ENCODE data around the gene SRD5A1. TPM values are rescaled to one million over a fixed set of nuclear protein-coding genes. Genes with fewer than 3 reads are reported as not detected.
A peak's percentile ranks its signal among the peaks of the same experiment; 100 is the strongest.

The SRD5A1 gene
- 5.3 and 5.9 TPM in 2 replicates for total RNA-seq

DNA sequence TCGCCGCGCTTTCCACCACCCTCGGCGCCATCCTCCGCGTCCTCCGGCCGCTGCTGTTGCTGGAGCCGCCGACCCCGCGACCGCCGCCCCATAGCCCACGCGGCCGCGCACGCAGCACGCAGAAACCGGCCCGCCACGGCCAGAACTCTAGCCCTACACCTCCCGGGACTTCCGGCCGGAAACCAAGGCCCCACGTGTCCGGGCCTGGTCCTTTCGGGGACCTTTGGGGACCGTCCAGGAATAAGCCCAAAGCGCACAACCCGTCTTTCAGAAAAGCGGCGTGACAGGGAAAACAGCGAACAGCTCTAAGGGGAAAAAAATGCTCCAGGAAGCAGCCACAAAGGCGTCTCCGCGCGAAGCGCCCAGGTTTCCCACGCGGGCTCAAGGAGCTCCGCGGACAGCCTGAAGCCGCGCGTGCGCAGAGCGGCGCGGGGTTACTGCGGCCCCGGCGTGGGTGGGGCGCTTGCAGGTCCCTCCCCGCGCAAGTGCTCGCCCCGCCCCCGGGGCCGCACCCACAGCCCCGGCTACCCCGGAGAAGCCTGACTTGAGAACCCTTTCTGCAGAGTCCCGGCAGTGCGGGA is at the start of gene SRD5A1, which contains the start of gene NSUN2:
SRD5A1 (plus strand) TSS at position 553 of the 581 bp plus-strand sequence. CDS start 137 bp downstream, outside the sequence.
NSUN2 (minus strand) TSS at position 157 of the 581 bp plus-strand sequence; CDS start at position 92, 65 bp downstream.
- DNase-seq (ENCODE audit: low read depth in 2 of 2) = peak; percentile 80 to 91

- no peak for DNase-seq (ENCODE audit: low read depth in 2 of 2)
Measured at GRCh38 chr5:6584101-6584645, 49.1 kb upstream of the SRD5A1 start.

GRCh38 chr5:6584727-6585126 is 48.5 kb upstream of the SRD5A1 start:
- DNase-seq (ENCODE audit: low read depth in 2 of 2) = no peak

GRCh38 chr5:6585168-6585567 is 48.1 kb upstream of the SRD5A1 start:
- DNase-seq (ENCODE audit: low read depth in 2 of 2) = peak in 1 of 2 donors; percentile 38

- DNase-seq (ENCODE audit: low read depth in 2 of 2) = no peak
Measured at GRCh38 chr5:6585939-6586646, 47.1 kb upstream of the SRD5A1 start.

DNA sequence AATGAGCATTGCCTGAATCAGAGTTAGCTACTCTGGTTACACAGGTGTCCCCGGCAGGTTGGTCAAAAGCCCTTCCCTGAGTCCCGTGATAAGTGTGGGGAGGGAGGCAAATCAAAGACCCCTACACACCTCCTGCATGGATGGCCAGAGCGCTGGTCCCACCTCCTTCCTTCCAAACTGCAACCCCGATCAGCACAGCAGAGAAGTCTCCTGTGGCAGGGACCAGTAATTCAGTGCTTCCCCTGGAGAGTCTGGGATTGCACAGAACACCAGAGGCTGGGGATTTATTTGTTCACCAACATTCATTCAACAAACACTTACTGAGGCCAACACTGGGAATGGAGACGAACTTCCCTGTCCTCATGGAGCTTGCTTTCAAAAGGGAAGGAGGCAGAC is 46.6 kb upstream of the SRD5A1 start:
- DNase-seq (ENCODE audit: low read depth in 2 of 2) = no peak

DNA sequence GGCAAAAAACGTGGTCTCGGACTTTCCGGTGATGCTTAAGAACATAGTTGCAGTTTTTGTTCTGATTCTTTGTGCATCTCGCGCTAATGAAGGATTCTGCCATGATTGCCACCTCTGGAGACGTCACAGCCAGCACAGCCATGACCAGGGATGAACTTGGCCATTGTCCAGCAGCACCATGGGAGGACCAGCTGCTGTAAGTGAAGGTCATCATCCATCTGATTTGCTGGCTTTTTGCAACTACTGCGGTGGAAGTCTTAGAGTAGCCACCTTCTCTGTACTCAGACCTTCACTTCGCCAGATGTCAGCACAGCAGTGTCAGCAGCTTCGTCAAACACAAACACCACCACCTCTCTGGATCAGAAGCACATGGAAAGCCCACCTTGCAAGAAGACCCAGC is 46.1 kb upstream of the SRD5A1 start:
- no peak for DNase-seq (ENCODE audit: low read depth in 2 of 2)

DNA sequence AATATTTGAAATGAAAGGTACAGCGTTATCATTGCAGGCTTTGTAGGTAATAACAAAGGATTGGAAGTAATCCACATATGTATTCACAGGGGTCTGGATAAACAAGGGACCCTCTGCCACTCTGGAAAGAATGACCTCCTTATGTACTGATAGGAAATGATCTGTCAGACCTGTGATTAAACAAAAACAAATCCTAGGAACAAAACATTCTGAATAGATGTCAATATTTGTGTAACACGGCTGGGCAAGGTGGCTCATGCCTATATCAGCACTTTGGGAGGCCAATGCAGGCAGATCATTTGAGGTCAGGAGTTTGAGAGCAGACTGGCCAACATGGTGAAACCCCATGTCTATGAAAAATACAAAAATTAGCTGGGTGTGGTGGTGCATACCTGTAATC is 42.7 kb upstream of the SRD5A1 start:
- DNase-seq (ENCODE audit: low read depth in 2 of 2) = peak in 1 of 2 donors; percentile 19

- no peak for DNase-seq (ENCODE audit: low read depth in 2 of 2)
Measured at GRCh38 chr5:6591671-6592288, 41.5 kb upstream of the SRD5A1 start.

DNA sequence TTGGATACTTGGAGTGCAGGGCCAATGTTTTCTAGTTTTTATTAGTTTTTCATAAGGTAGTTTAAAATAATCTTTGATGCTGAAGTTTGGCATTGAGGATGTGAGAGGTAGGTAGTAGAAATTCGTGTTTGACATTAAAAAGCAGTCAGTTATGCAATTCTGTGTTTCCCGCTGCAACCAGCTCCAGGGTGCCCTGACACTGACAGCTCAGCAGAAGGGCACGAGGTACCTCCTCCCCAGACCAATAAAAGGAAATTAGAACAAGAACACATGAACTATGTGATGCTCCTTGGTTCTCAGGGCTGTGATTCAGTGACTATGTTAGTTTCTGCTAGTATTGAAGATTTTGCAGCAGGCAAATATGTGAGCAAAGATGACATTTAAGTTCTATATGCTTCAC is 40.6 kb upstream of the SRD5A1 start:
- DNase-seq (ENCODE audit: low read depth in 2 of 2) = no peak

DNA sequence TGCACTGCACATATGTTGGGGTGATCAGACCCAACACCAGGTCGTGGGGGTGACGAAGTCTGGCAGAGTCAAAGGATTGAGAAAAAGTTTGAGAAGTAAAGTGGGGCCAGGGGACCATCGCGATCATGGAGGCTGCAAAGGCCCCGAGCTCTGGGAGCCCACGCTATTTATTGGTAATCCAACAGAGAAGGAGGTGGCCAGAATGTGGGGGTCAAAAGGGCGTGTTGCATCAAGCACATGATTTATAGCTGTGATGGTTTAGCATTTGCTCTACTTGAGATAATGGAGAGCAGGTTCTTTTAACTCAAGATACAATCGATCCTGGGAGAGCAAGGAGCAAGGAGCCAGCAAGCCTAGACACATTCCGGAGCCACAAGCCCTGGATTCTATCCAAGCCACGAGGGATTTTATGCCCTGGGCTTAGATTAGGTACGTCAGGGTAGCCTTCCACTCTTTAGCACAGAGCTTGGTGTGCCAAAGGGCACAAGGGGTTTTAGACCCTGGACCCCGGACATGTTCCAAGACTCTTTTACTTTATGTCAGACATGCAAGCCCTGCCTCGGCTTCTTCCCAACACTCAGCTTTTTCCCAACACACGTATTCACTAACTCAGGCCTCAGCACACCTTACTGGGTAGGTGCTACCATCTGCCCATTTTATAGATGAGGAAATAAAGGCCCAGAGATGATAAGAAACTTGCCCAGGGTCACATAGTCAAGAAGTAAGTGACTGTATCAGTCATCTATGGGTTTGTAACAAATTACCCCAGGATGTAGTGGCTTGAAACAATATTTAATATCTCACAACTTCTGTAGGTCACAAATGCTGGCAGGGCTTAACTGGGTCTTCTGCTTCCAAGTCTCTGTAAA is 39.9 kb upstream of the SRD5A1 start:
- no peak for DNase-seq (ENCODE audit: low read depth in 2 of 2)

DNA sequence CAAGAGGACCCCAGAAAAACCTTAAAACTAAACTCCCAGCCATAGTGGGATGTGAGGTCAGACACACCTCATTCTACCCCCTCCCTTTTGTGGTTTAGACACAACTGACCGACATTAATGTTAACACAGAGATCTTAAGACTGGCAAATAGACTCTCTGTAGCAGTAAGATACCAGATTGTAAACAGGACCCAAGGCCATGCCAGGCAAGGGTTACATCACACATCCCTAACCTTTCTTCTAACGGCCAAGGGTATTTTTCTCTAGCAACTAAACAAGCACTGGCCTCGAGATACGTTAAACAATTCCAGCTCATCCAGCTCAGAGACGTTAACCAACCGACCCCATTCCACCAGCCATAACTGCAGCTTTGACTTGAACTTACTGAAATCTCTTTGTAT is 39.2 kb upstream of the SRD5A1 start:
- DNase-seq (ENCODE audit: low read depth in 2 of 2) = no peak

DNA sequence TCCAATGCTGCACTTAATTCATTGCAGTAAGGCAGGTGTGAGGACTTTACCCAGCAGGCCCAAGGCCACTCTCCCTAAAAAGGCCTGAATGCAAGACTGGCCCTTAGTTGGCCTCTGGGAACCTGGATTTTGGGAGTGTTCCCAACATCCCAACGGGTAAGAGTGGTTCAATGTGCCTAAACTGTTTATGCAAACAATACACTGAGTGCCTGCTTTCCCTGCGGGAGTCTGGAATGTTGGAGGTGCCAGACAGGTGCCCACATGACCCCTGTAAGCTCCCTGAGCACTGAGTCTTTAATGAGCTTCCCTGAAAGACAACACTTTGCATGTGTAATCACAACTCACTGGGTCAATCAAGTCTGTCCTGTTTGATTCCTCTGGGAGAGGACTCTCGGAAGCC is 37.8 kb upstream of the SRD5A1 start:
- DNase-seq (ENCODE audit: low read depth in 2 of 2) = no peak

DNA sequence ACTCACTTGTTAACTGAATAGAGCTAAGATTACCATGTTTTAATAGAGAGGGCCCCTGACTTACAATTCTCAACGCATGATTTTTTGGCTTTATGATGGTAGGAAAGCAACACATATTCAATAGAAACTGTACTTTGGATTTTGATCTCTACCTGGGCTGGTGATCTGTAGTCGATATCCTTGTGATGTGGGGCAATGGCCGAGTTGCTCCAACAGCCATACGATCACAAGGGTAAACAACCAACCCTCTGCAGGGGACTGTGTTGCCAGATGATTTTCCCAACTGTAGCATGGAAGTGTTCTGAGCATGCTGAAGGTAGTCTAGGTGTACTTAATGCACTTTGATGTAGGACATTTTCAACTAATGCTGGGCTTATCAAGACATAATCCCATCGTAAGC is 36.9 kb upstream of the SRD5A1 start:
- DNase-seq (ENCODE audit: low read depth in 2 of 2) = no peak

DNA sequence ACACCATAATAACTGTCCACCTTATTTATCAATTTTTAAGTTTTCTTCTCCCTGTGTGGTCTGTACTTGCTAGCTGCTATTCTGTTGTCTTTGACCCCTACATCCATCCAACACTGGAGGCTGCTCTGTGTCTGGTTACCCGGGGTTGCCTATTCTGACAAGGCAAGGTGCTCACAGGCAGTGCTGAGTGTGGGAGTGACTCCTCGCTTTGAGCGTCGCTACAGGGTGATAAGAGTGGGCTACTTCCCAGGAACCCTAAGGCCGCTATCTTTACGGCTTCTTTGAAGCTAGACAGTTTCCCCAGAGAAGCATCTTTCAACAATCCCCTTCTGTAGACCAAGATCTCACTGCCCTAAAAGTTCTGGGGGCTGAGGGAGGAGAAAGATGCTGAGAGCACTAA is 35.7 kb upstream of the SRD5A1 start:
- no peak for DNase-seq (ENCODE audit: low read depth in 2 of 2)

DNA sequence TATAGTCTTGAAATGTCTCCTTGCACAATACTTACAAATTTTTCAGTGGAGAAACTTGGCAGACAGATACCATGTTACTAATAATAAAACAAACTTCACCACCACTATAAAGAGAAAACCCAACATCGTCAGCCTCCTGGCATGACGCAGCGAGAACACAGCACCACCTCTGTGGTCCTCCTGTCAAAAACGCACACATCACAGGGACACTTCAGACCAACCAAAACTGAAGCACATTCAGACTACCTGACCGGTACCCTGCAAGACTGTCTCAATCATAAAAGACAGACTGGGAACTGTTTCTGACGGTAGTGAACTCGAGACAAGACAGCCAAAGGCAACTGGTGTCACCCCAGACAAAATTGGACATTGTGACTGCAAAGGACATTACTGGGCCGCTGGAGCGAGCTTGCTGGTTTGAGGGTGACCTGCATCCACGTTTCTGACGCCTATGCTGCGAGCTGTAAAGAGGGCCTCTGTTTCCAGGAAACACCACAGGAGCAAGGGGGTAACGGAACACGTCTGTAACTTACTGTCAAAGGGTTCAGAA is 34.8 kb upstream of the SRD5A1 start:
- DNase-seq (ENCODE audit: low read depth in 2 of 2) = no peak

DNA sequence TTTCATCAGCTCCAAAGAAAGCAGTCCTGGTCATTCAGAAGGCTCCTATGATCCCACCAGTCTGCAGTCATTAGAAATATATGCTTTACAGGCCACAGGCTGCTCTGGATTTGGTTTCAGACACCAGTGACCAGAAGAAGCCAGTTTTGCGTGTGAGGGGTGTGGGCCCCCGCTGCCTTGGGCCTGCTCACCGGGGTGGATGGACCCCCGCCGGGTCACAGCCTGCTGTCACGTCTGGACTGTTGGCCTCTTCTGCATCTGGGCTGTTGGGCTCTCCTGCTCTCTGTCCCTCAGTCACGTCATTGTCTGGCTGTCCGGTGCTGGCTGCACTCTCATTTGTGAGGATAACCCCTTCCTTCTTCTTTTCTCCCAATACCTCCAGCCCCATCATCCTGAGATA is 33.5 kb upstream of the SRD5A1 start:
- DNase-seq (ENCODE audit: low read depth in 2 of 2) = no peak

- DNase-seq (ENCODE audit: low read depth in 2 of 2) = no peak
Measured at GRCh38 chr5:6601271-6601670, 32.0 kb upstream of the SRD5A1 start.

DNA sequence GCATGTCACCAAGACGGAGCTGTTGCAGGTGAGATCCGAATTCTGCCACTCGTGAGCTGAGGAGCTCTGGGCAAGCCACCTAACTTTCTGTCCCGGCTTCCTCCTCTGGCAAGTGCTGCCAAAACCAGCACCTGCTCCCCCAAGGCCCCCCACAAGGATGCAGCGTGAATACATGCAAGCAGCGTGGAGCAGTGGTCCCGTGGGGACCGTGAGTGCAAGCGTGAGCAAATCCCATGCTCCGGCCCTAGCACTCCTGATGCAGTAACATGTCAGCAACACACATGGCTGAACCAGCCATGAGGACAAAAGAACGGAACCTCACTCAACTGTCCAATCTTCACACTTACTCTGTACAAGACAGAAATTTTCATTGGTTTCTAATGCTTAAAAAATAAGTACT is 31.4 kb upstream of the SRD5A1 start:
- no peak for DNase-seq (ENCODE audit: low read depth in 2 of 2)

- no peak for DNase-seq (ENCODE audit: low read depth in 2 of 2)
Measured at GRCh38 chr5:6602441-6602840, 30.8 kb upstream of the SRD5A1 start.

- no peak for DNase-seq (ENCODE audit: low read depth in 2 of 2)
Measured at GRCh38 chr5:6603643-6604042, 29.6 kb upstream of the SRD5A1 start.

All from dermis microvascular lymphatic vessel endothelial cell (primary cell).